DND-41 (cell line): ENCODE measurements around the gene FAM161B.
"Not testable (repeated sequence)": the region's sequence is repeated elsewhere in the genome, so short reads cannot be mapped to it uniquely, and the experiment has no call there.

Source experiments
- ATAC-seq: fragments of 200-7000 bp; cut with Tn5 transposase; 3 replicates; pipeline ENCODE4 v1.9.1; 2021; ENCODE audit warnings: low read depth; ENCODE audit not compliant: insufficient read depth
- DNase-seq: peaks from one replicate; pipeline ENCODE4 v3.0.0-alpha.2; 2020
- H2AFZ ChIP-seq: 2 replicates; pipeline ENCODE4 v1.6.0; 2012; ENCODE audit warnings: low read depth, low read length
- H3K27ac ChIP-seq: 2 replicates; pipeline ENCODE4 v1.5.1; 2012; ENCODE audit warnings: low read length, inconsistent platforms
- H3K27me3 ChIP-seq: fragments of 200-600 bp; sonication (generic); 2 replicates; pipeline ENCODE4 v1.6.0; 2012; ENCODE audit warnings: low read length, mild to moderate bottlenecking, inconsistent platforms; ENCODE audit not compliant: insufficient read depth, poor library complexity
- H3K36me3 ChIP-seq: 2 replicates; pipeline ENCODE4 v1.5.1; 2012; ENCODE audit warnings: low read length, inconsistent platforms; ENCODE audit not compliant: insufficient read depth
- H3K4me1 ChIP-seq: 2 replicates; pipeline ENCODE4 v1.5.1; 2012; ENCODE audit warnings: mild to moderate bottlenecking, low read length; ENCODE audit not compliant: insufficient read depth
- H3K4me2 ChIP-seq: 2 replicates; pipeline ENCODE4 v1.6.0; 2012; ENCODE audit warnings: mild to moderate bottlenecking, moderate library complexity, low read length, inconsistent platforms; ENCODE audit not compliant: insufficient read depth
- H3K4me3 ChIP-seq, 2 experiments: fragments of 200-600 bp in 1 of 2; shearing (Covaris generic) in 1 of 2; 2 replicates each; pipeline ENCODE4 v1.5.1; 2012 to 2016; ENCODE audit warnings: inconsistent platforms in 2 of 2, low read length in 2 of 2, mild to moderate bottlenecking in 2 of 2, low read depth in 1 of 2, moderate library complexity in 1 of 2
- H3K79me2 ChIP-seq: 2 replicates; pipeline ENCODE4 v1.6.0; 2012; ENCODE audit warnings: low read length, inconsistent platforms; ENCODE audit not compliant: insufficient read depth
- H3K9ac ChIP-seq: 2 replicates; pipeline ENCODE4 v1.6.0; 2012; ENCODE audit warnings: low read depth, mild to moderate bottlenecking, inconsistent platforms, low read length, moderate library complexity
- H3K9me3 ChIP-seq: 2 replicates; pipeline ENCODE4 v1.5.1; 2012; ENCODE audit warnings: low read length, moderate library complexity, mild to moderate bottlenecking, inconsistent platforms; ENCODE audit not compliant: insufficient read depth, severe bottlenecking
- H4K20me1 ChIP-seq: 2 replicates; pipeline ENCODE4 v1.6.0; 2012; ENCODE audit warnings: low read length; ENCODE audit not compliant: insufficient read depth
- CTCF ChIP-seq: IDR thresholded peaks from 2 replicates; pipeline ENCODE4 v1.5.1; 2012; ENCODE audit warnings: borderline replicate concordance, low read length, moderate library complexity, mild to moderate bottlenecking; ENCODE audit not compliant: poor library complexity, severe bottlenecking; ENCODE audit errors: extremely low read depth
- EZH2 ChIP-seq: IDR thresholded peaks from 3 replicates; pipeline ENCODE4 v1.6.1; 2012; ENCODE audit warnings: borderline replicate concordance, low read depth, mild to moderate bottlenecking, moderate library complexity, low read length, inconsistent platforms; ENCODE audit not compliant: severe bottlenecking

The FAM161B gene

DNA sequence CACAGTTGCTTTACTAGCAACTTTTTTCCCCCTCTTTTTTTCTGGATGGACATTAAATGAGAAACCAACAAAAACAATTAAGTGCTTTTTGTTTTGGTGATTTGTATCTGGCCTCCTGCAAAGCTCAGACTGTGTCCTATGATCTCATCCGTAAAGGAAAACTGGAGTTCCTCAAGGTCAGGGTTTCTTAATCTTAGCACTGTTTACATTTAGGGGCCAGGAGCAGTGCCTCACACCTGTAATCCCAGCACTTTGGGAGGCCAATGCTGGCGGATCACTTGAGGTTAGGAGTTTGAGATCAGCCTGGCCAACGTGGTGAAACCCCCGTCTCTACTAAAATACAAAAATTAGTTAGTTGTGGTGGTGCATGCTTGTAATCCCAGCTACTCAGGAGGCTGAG, 41.2 kb upstream of the FAM161B start:
- H2AFZ ChIP-seq, result no peak overlapping the region
- H3K4me3 ChIP-seq, result no peak overlapping the region
- peaks cover 20% of the 10 kb centered on the region; the same call in 1 of the 2 replicates for H3K36me3 ChIP-seq
- no peak overlapping the region for H3K4me2 ChIP-seq
- no peaks in the 10 kb centered on the region for H3K27me3 ChIP-seq
- H3K4me1 ChIP-seq, result no peaks in the 10 kb centered on the region
- no peaks in the 10 kb centered on the region for H3K9me3 ChIP-seq
- no peak overlapping the region for H3K27ac ChIP-seq
- H3K9ac ChIP-seq, result no peak overlapping the region
- DNase-seq, result no peak
- no peak for TF ChIP-seq CTCF
- no peak for TF ChIP-seq EZH2
- no peak for ATAC-seq
- no peaks in the 10 kb centered on the region for H3K79me2 ChIP-seq
- H4K20me1 ChIP-seq, result no peaks in the 10 kb centered on the region

DNA sequence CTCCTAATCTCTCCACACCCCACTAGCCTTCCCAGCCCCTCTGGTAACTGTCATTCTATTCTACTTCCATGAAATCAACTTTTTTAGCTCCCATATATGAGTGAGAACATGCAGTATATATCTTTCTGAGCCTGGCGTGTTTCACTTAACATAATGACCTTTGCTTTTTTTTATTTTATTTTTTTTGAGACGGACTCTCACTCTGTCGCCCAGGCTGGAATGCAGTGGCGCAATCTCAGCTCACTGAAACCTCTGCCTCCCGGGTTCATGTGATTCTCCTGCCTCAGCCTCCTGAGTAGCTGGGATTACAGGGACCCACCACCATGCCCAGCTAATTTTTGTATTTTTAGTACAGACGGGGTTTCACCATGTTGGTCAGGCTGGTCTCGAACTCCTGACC, 38.8 kb upstream of the FAM161B start:
- not testable (repeated sequence) for H3K79me2 ChIP-seq, H3K4me3 ChIP-seq, H3K27ac ChIP-seq, H3K9me3 ChIP-seq, H3K27me3 ChIP-seq, H3K4me2 ChIP-seq, H2AFZ ChIP-seq, DNase-seq, H3K4me1 ChIP-seq, H4K20me1 ChIP-seq, H3K9ac ChIP-seq, ATAC-seq
- peaks cover 20% of the 10 kb centered on the region; the same call in 1 of the 2 replicates for H3K36me3 ChIP-seq

GRCh38 chr14:73988065-73988464, 38.2 kb upstream of the FAM161B start:
- H3K36me3 ChIP-seq, result peaks cover 20% of the 10 kb centered on the region; the same call in 1 of the 2 replicates
- ATAC-seq (no peak), DNase-seq (no peak)
- H3K4me1 ChIP-seq, result no peaks in the 10 kb centered on the region
- no peak overlapping the region for H3K9ac ChIP-seq
- no peaks in the 10 kb centered on the region for H4K20me1 ChIP-seq
- no peaks in the 10 kb centered on the region for H3K79me2 ChIP-seq
- H3K4me3 ChIP-seq, result no peak overlapping the region
- no peak overlapping the region for H2AFZ ChIP-seq
- no peaks in the 10 kb centered on the region for H3K27me3 ChIP-seq
- TF ChIP-seq EZH2, result no peak
- TF ChIP-seq CTCF, result no peak
- H3K9me3 ChIP-seq, result no peaks in the 10 kb centered on the region
- H3K4me2 ChIP-seq, result no peak overlapping the region
- no peak overlapping the region for H3K27ac ChIP-seq

- TF ChIP-seq EZH2, result no peak
- TF ChIP-seq CTCF, result no peak
- DNase-seq (no peak), ATAC-seq (no peak)
- Histone ChIP-seq H3K79me2 (no peaks in the 10 kb centered on the region), H3K4me2 (no peak overlapping the region), H3K27ac (no peak overlapping the region), H4K20me1 (no peaks in the 10 kb centered on the region), H3K4me3 (no peak overlapping the region), H3K9me3 (no peaks in the 10 kb centered on the region), H3K4me1 (no peaks in the 10 kb centered on the region), H2AFZ (no peak overlapping the region), H3K9ac (no peak overlapping the region), H3K27me3 (no peaks in the 10 kb centered on the region), H3K36me3 (peaks cover 31% of the 10 kb centered on the region)
These were observed 28.0 kb upstream of the FAM161B start for GRCh38 chr14:73977896-73978295.
